ENCODE data around the gene OR4E2. TPM values are rescaled to one million over a fixed set of nuclear protein-coding genes. Genes with fewer than 3 reads are reported as not detected.
"Not testable (repeated sequence)": the region's sequence is repeated elsewhere in the genome, so short reads cannot be mapped to it uniquely, and the experiment has no call there.

OR4E2 gene, protein sequence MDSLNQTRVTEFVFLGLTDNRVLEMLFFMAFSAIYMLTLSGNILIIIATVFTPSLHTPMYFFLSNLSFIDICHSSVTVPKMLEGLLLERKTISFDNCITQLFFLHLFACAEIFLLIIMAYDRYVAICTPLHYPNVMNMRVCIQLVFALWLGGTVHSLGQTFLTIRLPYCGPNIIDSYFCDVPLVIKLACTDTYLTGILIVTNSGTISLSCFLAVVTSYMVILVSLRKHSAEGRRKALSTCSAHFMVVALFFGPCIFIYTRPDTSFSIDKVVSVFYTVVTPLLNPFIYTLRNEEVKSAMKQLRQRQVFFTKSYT
- total RNA-seq: not detected

DNA sequence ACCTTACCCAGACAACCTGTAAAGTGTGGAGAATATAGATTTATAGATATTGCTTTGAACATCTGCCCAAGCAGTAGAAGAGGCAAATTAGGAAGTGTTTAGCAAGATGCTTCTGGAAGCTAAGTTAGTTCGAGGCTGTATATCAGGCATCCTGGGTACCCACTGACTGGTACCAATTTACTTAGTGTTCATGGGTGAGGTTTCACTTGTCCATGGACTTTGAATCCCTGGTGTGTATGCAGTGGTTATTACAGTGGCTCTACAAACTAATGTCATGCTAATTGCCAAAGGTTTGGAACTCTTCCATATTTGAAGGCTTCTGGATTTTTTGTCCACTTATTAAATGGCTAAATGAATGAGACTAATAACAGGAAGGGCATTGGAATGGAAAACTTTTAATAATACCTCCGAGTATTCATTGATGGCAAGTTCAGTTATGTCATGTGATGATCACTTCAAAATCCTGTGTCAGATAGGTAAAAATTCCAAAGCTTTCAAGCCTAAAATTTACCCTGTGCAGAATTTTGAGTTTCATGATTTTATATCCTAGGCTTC lies at the start of gene OR4E2:
OR4E2 (plus strand) TSS at position 505 of the 555 bp plus-strand sequence. CDS start 11,248 bp downstream, outside the sequence.
- TF ChIP-seq, protein P1, sequence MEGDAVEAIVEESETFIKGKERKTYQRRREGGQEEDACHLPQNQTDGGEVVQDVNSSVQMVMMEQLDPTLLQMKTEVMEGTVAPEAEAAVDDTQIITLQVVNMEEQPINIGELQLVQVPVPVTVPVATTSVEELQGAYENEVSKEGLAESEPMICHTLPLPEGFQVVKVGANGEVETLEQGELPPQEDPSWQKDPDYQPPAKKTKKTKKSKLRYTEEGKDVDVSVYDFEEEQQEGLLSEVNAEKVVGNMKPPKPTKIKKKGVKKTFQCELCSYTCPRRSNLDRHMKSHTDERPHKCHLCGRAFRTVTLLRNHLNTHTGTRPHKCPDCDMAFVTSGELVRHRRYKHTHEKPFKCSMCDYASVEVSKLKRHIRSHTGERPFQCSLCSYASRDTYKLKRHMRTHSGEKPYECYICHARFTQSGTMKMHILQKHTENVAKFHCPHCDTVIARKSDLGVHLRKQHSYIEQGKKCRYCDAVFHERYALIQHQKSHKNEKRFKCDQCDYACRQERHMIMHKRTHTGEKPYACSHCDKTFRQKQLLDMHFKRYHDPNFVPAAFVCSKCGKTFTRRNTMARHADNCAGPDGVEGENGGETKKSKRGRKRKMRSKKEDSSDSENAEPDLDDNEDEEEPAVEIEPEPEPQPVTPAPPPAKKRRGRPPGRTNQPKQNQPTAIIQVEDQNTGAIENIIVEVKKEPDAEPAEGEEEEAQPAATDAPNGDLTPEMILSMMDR (IDR thresholded peaks at IDR 0.05): no peak
- no peak for DNase-seq (ENCODE audit: low spot score in 2 of 2)

GRCh38 chr14:21612324-21612723 lies 41.3 kb upstream of the OR4E2 start:
- Histone ChIP-seq H3K4me1 (no peaks in the 10 kb centered on the region), H3K36me3 (no peaks in the 10 kb centered on the region), H3K27ac (no peak overlapping the region), H3K27me3 (no peaks in the 10 kb centered on the region), H3K9me3 (no peaks in the 10 kb centered on the region), H3K4me3 (no peak overlapping the region)
- intact Hi-C loops (cut with DNase I): no loop called here
- TF ChIP-seq, protein P1 (IDR thresholded peaks at IDR 0.05): no peak
- no peak for DNase-seq (ENCODE audit: low spot score in 2 of 2)

More for the DNA sequence above, at the start of gene OR4E2:
- H3K27ac ChIP-seq: no peak within 1 kb of the TSS
- no peaks in the 10 kb centered on the region for H3K36me3 ChIP-seq
- no peaks in the 10 kb centered on the region for H3K9me3 ChIP-seq
- intact Hi-C loops (cut with DNase I): no loop called here
- H3K4me3 ChIP-seq: no peak within 1 kb of the TSS
- H3K4me1 ChIP-seq: no peaks in the 10 kb centered on the region
- no peaks in the 10 kb centered on the region for H3K27me3 ChIP-seq

DNA sequence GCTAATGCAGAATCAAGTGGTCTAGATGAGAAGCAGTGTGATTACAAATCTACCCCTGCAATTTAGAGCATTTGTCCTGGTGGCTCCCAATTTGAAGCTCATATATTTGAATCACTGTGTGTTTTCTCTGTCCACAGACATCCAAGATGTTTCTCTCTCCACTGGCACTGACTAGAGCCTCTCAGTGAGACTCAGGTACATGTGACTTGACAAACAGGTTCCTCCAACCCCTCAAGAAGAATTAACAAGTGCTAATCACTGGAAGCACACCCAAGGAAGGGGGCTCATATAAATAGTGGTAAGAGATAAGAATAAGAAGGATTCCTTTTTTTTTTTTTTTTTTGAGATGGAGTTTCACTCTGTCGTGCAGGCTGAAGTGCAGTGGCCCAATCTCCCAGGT lies 39.4 kb upstream of the OR4E2 start:
- TF ChIP-seq, protein P1 (IDR thresholded peaks at IDR 0.05): no peak
- no peaks in the 10 kb centered on the region for H3K27me3 ChIP-seq
- H3K4me1 ChIP-seq: no peaks in the 10 kb centered on the region
- no peak overlapping the region for H3K4me3 ChIP-seq
- no peaks in the 10 kb centered on the region for H3K9me3 ChIP-seq
- no peak overlapping the region for H3K27ac ChIP-seq
- H3K36me3 ChIP-seq: no peaks in the 10 kb centered on the region
- no peak for DNase-seq (ENCODE audit: low spot score in 2 of 2)
- intact Hi-C loops (cut with DNase I): no loop called here

GRCh38 chr14:21617614-21618013 lies 36.0 kb upstream of the OR4E2 start:
- TF ChIP-seq, protein P1 (IDR thresholded peaks at IDR 0.05): no peak
- no peak for DNase-seq (ENCODE audit: low spot score in 2 of 2)
- Histone ChIP-seq H3K9me3 (no peaks in the 10 kb centered on the region), H3K27me3 (no peaks in the 10 kb centered on the region), H3K4me3 (no peak overlapping the region), H3K4me1 (no peaks in the 10 kb centered on the region), H3K36me3 (no peaks in the 10 kb centered on the region), H3K27ac (no peak overlapping the region)
- intact Hi-C loops (cut with DNase I): no loop called here

- Histone ChIP-seq H3K36me3 (no peaks in the 10 kb centered on the region), H3K27me3 (no peaks in the 10 kb centered on the region)
- intact Hi-C loops (cut with DNase I): no loop called here
These were observed 27.0 kb upstream of the OR4E2 start for GRCh38 chr14:21626491-21627230.

GRCh38 chr14:21630503-21630902 lies 23.1 kb upstream of the OR4E2 start:
- H3K27ac ChIP-seq; H3K4me3 ChIP-seq; DNase-seq (ENCODE audit: low spot score in 2 of 2); H3K4me1 ChIP-seq; intact Hi-C loops (cut with DNase I); H3K36me3 ChIP-seq; H3K27me3 ChIP-seq; H3K9me3 ChIP-seq: not testable (repeated sequence)

More at GRCh38 chr14:21626491-21627230, 27.0 kb upstream of the OR4E2 start:
- TF ChIP-seq, protein P1 (IDR thresholded peaks at IDR 0.05): no peak
- H3K27ac ChIP-seq: no peak overlapping the region
- H3K4me3 ChIP-seq: no peak overlapping the region
- H3K4me1 ChIP-seq: no peaks in the 10 kb centered on the region
- DNase-seq (ENCODE audit: low spot score in 2 of 2): no peak
- H3K9me3 ChIP-seq: no peaks in the 10 kb centered on the region

Measured in ascending aorta (tissue), 2 donors.